CD4-positive, CD25-positive, alpha-beta regulatory T cell (primary cell): ENCODE measurements around the gene SMAD7. TPM values are rescaled to one million over a fixed set of nuclear protein-coding genes. Genes with fewer than 3 reads are reported as not detected.

Experiments used
- ATAC-seq, 2 donors: fragments of 150-1000 bp; cut with Tn5 transposase; one replicate each; pipeline ENCODE4 v1.10.0; 2021; ENCODE audit warnings: low read depth in 2 of 2, moderate number of reproducible peaks in 2 of 2, moderate library complexity in 1 of 2
- DNase-seq, 3 donors: peaks; one replicate each; pipeline versions ENCODE4 v3.0.0 to v3.0.0-alpha.2; 2012 to 2022; ENCODE audit warnings: mixed read lengths in 1 of 3
- H3K27ac ChIP-seq: one replicate; pipeline ENCODE4 v1.7.0; 2013; ENCODE audit warnings: mild to moderate bottlenecking, low read length; ENCODE audit not compliant: insufficient read depth, poor library complexity, severe bottlenecking
- H3K27me3 ChIP-seq: one replicate; pipeline ENCODE4 v1.7.0; 2013; ENCODE audit warnings: low read length; ENCODE audit not compliant: control insufficient read depth, insufficient read depth
- H3K36me3 ChIP-seq: one replicate; pipeline ENCODE4 v1.7.0; 2013; ENCODE audit warnings: mild to moderate bottlenecking, low read length, moderate library complexity; ENCODE audit not compliant: control insufficient read depth, insufficient read depth
- H3K4me1 ChIP-seq: 2 replicates; pipeline ENCODE4 v1.7.0; 2013; ENCODE audit warnings: mild to moderate bottlenecking, low read length; ENCODE audit not compliant: insufficient read depth, control insufficient read depth, poor library complexity, severe bottlenecking
- H3K4me3 ChIP-seq: one replicate; pipeline ENCODE4 v1.7.0; 2013; ENCODE audit warnings: low read depth, mild to moderate bottlenecking, low read length, moderate library complexity
- H3K9me3 ChIP-seq, 2 experiments: 1 replicate in 1 of 2; 2 replicates in 1 of 2; pipeline ENCODE4 v1.7.0; 2013; ENCODE audit warnings: low read length in 2 of 2, mild to moderate bottlenecking in 1 of 2, moderate library complexity in 1 of 2; ENCODE audit not compliant: control insufficient read depth in 2 of 2
- H3K27ac Mint-ChIP-seq, 3 donors: one replicate each; pipeline ENCODE4 v1.8.0; 2020 to 2022; ENCODE audit warnings: mild to moderate bottlenecking in 3 of 3, mixed read lengths in 3 of 3, moderate library complexity in 2 of 3
- H3K27me3 Mint-ChIP-seq: one replicate; pipeline ENCODE4 v1.8.0; 2022; ENCODE audit warnings: mild to moderate bottlenecking, mixed read lengths
- H3K36me3 Mint-ChIP-seq: one replicate; pipeline ENCODE4 v1.8.0; 2020; ENCODE audit warnings: mixed read lengths
- H3K4me1 Mint-ChIP-seq, 4 donors: one replicate each; pipeline ENCODE4 v1.8.0; 2020 to 2022; ENCODE audit warnings: mixed read lengths in 4 of 4, mild to moderate bottlenecking in 1 of 4
- H3K4me3 Mint-ChIP-seq, 4 donors: one replicate each; pipeline ENCODE4 v1.8.0; 2020 to 2022; ENCODE audit warnings: mild to moderate bottlenecking in 4 of 4, mixed read lengths in 4 of 4, moderate library complexity in 3 of 4
- H3K9me3 Mint-ChIP-seq, 7 donors: one replicate each; pipeline ENCODE4 v1.8.0; 2020 to 2022; ENCODE audit warnings: mixed read lengths in 7 of 7, mild to moderate bottlenecking in 3 of 7, moderate library complexity in 2 of 7
- polyA plus RNA-seq, 4 donors: library from polyadenylated mRNA; unstranded; fragments of 300-500 nt; fragmentation: Illumina TruSeq; gene quantifications; one replicate each; pipeline ENCODE4 v1.2.3, GENCODE V29; 2021
- total RNA-seq: library from RNA; stranded (reverse); gene quantifications from one replicate; pipeline ENCODE4 v1.2.3, GENCODE V29; 2022

Gene SMAD7
- total and polyA plus RNA-seq, 5 donors from 2014 or later, result 1.7 to 64.0 (median 7.0) TPM

DNA sequence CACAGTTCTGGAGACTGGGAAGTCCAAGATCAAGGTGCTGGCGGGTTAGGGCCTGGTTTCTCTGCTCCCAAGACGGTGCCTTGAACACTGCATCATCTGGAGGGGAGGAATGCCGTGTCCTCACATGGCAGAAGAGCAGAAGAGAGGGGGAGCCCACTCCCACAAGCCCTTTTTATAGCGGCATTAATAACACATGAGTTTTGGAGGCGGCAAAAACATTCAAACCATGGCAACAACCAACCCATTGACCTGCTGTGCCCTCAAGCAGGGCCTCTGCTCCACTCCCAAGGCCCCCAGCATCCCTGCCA lies 62.0 kb downstream of the SMAD7 start:
- H3K27ac Mint-ChIP-seq, result no peak overlapping the region
- H3K36me3 ChIP-seq, result no peaks in the 10 kb centered on the region
- no peaks in the 10 kb centered on the region for H3K9me3 Mint-ChIP-seq
- no peaks in the 10 kb centered on the region for H3K27me3 Mint-ChIP-seq
- ATAC-seq (no peak), DNase-seq (no peak)
- H3K4me3 Mint-ChIP-seq, result no peak overlapping the region
- peaks cover 0 to 5% (median 0%) of the 10 kb centered on the region in 4 donors for H3K4me1 Mint-ChIP-seq
- no peaks in the 10 kb centered on the region for H3K4me1 ChIP-seq
- no peaks in the 10 kb centered on the region for H3K36me3 Mint-ChIP-seq
- no peak overlapping the region for H3K4me3 ChIP-seq
- no peaks in the 10 kb centered on the region for H3K27me3 ChIP-seq
- no peak overlapping the region for H3K27ac ChIP-seq
- H3K9me3 ChIP-seq, result no peaks in the 10 kb centered on the region

- Histone ChIP-seq H3K4me1 (no peaks in the 10 kb centered on the region), H3K36me3 (no peaks in the 10 kb centered on the region), H3K27me3 (no peaks in the 10 kb centered on the region), H3K27ac (no peak overlapping the region), H3K9me3 (no peaks in the 10 kb centered on the region), H3K4me3 (no peak overlapping the region)
- peaks cover 0 to 5% (median 0%) of the 10 kb centered on the region in 4 donors for H3K4me1 Mint-ChIP-seq
- no peaks in the 10 kb centered on the region for H3K27me3 Mint-ChIP-seq
- H3K36me3 Mint-ChIP-seq, result no peaks in the 10 kb centered on the region
- no peak overlapping the region for H3K4me3 Mint-ChIP-seq
- ATAC-seq (no peak), DNase-seq (no peak)
- no peaks in the 10 kb centered on the region for H3K9me3 Mint-ChIP-seq
- H3K27ac Mint-ChIP-seq, result no peak overlapping the region
These were observed 62.6 kb downstream of the SMAD7 start for GRCh38 chr18:48887905-48888772.

- H3K9me3 Mint-ChIP-seq, result no peaks in the 10 kb centered on the region
- ATAC-seq (no peak), DNase-seq (no peak)
- Histone ChIP-seq H3K9me3 (no peaks in the 10 kb centered on the region), H3K4me3 (no peak overlapping the region), H3K4me1 (no peaks in the 10 kb centered on the region), H3K36me3 (no peaks in the 10 kb centered on the region), H3K27me3 (no peaks in the 10 kb centered on the region), H3K27ac (no peak overlapping the region)
- no peak overlapping the region for H3K4me3 Mint-ChIP-seq
- no peak overlapping the region for H3K27ac Mint-ChIP-seq
- H3K27me3 Mint-ChIP-seq, result no peaks in the 10 kb centered on the region
- H3K4me1 Mint-ChIP-seq, result peaks cover 0 to 5% (median 0%) of the 10 kb centered on the region in 4 donors
- no peaks in the 10 kb centered on the region for H3K36me3 Mint-ChIP-seq
These were observed 63.4 kb downstream of the SMAD7 start for GRCh38 chr18:48887294-48887904.

GRCh38 chr18:48886520-48887293 lies 64.1 kb downstream of the SMAD7 start:
- H3K9me3 ChIP-seq, result no peaks in the 10 kb centered on the region
- no peak overlapping the region for H3K4me3 ChIP-seq
- Mint-ChIP-seq H3K36me3 (no peaks in the 10 kb centered on the region), H3K9me3 (no peaks in the 10 kb centered on the region), H3K4me3 (no peak overlapping the region), H3K27me3 (no peaks in the 10 kb centered on the region), H3K4me1 (peaks cover 0 to 5% (median 0%) of the 10 kb centered on the region in 4 donors), H3K27ac (no peak overlapping the region)
- no peaks in the 10 kb centered on the region for H3K36me3 ChIP-seq
- DNase-seq (no peak), ATAC-seq (no peak)
- no peaks in the 10 kb centered on the region for H3K4me1 ChIP-seq
- no peak overlapping the region for H3K27ac ChIP-seq
- no peaks in the 10 kb centered on the region for H3K27me3 ChIP-seq

GRCh38 chr18:48885924-48886400 lies 64.8 kb downstream of the SMAD7 start:
- H3K36me3 ChIP-seq, result no peaks in the 10 kb centered on the region
- ATAC-seq (no peak), DNase-seq (no peak)
- no peak overlapping the region for H3K4me3 ChIP-seq
- Mint-ChIP-seq H3K27ac (peak overlapping the region in 1 of 3 donors; percentile 65), H3K4me3 (no peak overlapping the region), H3K9me3 (peaks cover 0 to 2% (median 0%) of the 10 kb centered on the region in 7 donors), H3K4me1 (peaks cover 0 to 5% (median 0%) of the 10 kb centered on the region in 4 donors), H3K36me3 (no peaks in the 10 kb centered on the region), H3K27me3 (no peaks in the 10 kb centered on the region)
- no peak overlapping the region for H3K27ac ChIP-seq
- no peaks in the 10 kb centered on the region for H3K27me3 ChIP-seq
- H3K4me1 ChIP-seq, result no peaks in the 10 kb centered on the region
- no peaks in the 10 kb centered on the region for H3K9me3 ChIP-seq

DNA sequence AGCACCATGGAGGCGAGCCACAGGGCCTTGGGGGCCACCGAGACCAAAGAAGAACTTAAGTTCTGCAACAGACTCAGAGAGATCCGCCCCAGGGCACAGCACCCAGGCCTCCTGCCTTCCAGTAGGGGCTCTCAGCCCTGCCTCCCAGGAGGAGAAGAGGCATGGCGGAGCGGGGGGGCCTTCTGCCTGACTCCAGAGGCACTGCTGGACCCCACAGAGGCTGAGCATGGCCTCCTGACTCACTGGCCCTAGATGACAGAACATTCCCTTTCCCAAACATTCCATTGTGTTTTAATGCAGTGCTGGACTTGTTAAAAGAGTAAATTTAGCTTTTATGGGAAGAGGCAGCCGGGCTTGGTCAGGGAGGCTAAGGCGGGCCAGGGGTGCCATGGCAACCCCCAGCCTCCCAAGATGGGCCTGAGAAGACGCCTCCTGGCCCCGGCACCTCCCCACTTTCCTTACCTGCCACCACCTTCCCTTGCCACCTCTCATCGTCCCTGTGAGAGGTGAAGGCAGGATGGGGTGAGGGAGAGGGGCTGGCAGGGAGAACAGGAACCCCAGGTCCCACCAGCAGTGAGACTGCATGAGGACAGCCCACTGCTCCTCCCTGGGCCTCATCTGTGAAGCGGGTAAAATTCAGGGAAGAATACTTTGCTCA lies 65.4 kb downstream of the SMAD7 start:
- Mint-ChIP-seq H3K4me3 (no peak overlapping the region), H3K9me3 (peaks cover 0 to 4% (median 0%) of the 10 kb centered on the region in 7 donors), H3K4me1 (peaks cover 0 to 5% (median under 1%) of the 10 kb centered on the region in 4 donors), H3K27me3 (no peaks in the 10 kb centered on the region), H3K27ac (peak overlapping the region in 1 of 3 donors; percentile 65), H3K36me3 (no peaks in the 10 kb centered on the region)
- H3K4me1 ChIP-seq, result no peaks in the 10 kb centered on the region
- no peak overlapping the region for H3K27ac ChIP-seq
- DNase-seq (no peak), ATAC-seq (no peak)
- H3K9me3 ChIP-seq, result no peaks in the 10 kb centered on the region
- no peak overlapping the region for H3K4me3 ChIP-seq
- no peaks in the 10 kb centered on the region for H3K27me3 ChIP-seq
- H3K36me3 ChIP-seq, result no peaks in the 10 kb centered on the region

- peak overlapping the region in 1 of 3 donors; percentile 79 for H3K27ac Mint-ChIP-seq
- H3K27me3 Mint-ChIP-seq, result no peaks in the 10 kb centered on the region
- H3K4me1 ChIP-seq, result no peaks in the 10 kb centered on the region
- no peaks in the 10 kb centered on the region for H3K36me3 ChIP-seq
- H3K9me3 Mint-ChIP-seq, result peaks cover 0 to 7% (median 0%) of the 10 kb centered on the region in 7 donors
- H3K4me3 Mint-ChIP-seq, result no peak overlapping the region
- H3K27me3 ChIP-seq, result no peaks in the 10 kb centered on the region
- no peak overlapping the region for H3K4me3 ChIP-seq
- H3K36me3 Mint-ChIP-seq, result no peaks in the 10 kb centered on the region
- no peak for ATAC-seq
- H3K27ac ChIP-seq, result no peak overlapping the region
- H3K9me3 ChIP-seq, result no peaks in the 10 kb centered on the region
- peaks cover 0 to 6% (median 2%) of the 10 kb centered on the region in 4 donors for H3K4me1 Mint-ChIP-seq
- DNase-seq, result no peak
These were observed 66.0 kb downstream of the SMAD7 start for GRCh38 chr18:48884771-48885170.
